HG02571 (cell line): ENCODE data around the gene ATP5F1E.

Experiments
- ATAC-seq: cut with Tn5 transposase; IDR thresholded peaks from one replicate; pipeline ENCODE4 v1.9.1; 2021; ENCODE audit warnings: mild to moderate bottlenecking, moderate library complexity; ENCODE audit not compliant: unreplicated experiment

The ATP5F1E gene

DNA sequence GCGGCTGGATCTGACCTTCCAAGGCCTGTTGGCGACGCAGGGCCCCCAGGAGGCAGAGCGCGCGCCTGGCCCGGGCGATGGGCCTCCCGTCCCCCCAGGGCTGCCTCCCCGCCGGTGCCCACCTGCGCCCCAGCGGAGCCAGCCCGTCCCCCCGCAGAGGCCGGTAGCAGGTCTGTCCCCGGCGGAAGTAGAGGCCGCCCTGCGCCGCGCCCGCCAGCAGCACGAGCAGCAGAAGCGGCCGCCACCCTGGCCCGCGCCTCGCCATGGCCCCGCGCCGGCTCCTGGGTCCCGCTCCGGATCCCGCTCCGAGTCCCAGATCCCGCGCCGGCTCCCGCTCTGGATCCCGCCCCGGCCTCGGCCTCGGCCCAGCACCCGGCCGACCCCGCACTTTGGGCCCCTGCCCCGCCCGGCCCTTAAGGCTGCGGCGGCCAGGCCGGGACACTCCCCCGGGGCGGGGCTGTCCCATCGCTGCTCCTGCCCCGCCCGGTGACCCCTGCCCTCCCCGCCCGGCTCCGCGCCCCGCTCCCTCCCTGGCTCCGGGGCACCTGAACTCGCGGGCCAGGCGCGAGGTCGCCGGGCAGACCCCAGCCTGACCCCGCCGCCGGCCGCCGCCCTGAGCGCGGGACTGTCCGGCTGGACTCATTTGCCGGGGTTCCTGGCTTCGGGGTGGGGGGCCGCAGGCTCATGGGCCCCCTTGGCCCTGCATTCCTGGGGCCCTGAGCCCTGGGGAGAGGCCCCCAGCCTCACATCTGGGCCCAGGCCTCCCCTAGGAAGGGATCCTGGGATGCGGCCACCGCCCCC lies 25.1 kb downstream of the ATP5F1E start, which contains the start of gene CTSZ:
Gene CTSZ (minus strand): TSS at position 391 of the 801 bp plus-strand sequence. CDS start 126 bp downstream, at position 265.
- peak; percentile 34 for ATAC-seq

DNA sequence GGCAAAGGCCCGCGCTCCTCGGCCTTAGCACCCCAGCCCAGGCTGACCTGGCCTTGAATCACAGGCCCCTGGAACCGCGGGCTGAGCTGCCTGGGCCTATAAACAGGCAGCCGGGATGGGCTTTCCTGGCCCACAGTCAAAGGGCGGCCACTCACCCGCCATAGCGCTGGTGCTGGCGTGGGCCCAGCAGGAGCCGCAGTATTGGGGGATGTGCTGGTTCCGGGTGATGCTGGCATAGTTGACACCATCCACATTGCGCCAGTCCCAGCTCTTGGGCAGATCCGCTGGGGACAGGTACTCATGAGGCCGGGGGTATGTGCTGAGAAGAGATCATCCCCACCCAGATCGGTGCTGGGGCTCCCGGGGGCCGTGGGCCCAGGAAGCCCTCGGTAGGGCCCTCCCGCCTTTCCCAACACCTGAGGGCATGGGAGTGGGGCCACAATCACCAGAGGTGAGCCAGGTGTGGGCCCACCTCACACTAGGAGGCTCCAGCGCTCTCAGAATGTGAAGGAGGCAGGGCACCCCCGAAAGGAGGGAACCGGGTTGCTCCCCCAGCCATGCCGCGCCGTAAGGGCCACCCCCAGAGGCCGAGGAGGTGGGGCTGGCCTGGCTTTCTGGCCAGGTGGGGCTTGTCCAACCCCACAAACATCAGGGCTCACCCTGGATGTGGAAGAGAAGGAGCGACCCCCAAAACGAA lies 25.8 kb downstream of the ATP5F1E start:
- no peak for ATAC-seq

DNA sequence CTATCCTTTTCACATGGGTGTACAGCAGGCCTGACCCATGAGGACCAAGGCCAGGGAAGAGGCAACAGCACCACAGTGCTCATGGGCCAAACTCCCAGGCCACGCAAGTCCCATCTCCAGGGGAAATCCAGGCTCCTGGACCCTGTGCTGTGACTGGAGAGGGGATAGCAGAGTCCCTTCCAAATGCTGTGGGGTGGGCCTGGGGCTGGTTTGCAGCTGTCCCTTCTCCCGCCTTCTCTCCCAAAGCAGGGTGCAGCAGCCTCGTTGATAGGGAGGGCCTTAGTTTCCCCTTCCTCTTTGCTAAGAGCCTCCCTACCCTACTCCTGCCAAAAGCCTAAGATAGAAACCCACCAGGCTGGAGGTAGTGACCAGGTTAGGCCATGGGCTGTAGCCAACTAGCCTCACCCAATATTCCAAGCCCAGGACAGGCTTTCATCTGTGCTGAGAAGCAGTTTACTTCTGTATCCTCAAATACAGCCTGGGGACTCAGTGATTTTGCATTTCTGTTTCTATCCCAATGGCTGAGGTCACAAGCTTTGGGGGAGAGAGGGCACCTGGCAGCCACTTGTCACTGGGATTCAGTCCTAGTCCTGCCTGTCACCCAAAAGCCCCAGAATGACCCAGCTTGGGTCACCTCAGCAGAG lies 26.5 kb downstream of the ATP5F1E start:
- ATAC-seq, result no peak

GRCh38 chr20:59004763-59005522 lies 27.2 kb downstream of the ATP5F1E start:
- peak; percentile 49 for ATAC-seq

DNA sequence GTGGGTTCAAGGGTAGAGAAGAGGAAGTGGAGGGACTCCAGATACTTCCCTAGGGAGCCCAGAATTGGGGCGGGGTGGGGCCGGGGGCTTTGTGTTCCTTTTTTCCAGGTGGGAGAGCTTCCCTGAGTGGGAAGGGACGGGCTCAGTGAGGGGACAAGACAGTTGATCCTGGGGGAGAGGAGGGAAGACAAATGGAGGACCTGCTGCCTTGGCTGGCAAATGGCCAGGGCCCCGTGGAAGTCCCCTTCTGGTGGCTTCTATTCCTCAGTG lies 27.7 kb downstream of the ATP5F1E start:
- no peak for ATAC-seq

DNA sequence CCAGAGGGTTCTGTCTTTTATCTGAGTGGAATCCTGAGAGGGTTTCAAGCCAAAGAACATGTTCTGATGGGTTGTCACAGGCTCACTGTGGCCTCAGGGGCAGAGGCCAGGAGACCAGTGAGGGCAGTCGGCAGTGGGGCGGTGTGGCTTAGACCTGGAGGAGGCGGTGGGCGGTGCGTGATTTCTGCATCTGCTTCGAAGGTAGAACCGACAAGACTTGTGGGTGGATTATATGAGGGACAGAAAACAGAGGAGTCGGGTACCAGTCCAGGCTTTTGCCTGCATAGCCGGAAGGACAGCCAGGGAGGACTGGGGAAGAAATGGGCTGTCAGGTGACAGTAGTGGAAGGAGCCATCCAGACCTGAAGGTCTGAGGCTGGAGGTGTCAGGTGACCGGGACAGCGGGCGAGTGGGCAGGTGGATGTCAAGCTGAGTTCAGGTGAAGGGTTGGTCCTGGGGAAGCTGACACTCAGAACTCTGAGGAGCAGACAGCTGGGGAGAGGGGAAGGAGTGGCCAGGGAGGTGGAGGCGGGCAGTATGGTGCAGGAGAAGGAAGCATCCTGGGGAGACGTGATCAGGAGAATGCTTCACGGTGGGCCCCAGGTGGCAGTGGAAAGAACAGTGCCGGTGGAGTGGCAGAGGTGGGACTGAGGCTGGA lies 28.2 kb downstream of the ATP5F1E start:
- no peak for ATAC-seq

DNA sequence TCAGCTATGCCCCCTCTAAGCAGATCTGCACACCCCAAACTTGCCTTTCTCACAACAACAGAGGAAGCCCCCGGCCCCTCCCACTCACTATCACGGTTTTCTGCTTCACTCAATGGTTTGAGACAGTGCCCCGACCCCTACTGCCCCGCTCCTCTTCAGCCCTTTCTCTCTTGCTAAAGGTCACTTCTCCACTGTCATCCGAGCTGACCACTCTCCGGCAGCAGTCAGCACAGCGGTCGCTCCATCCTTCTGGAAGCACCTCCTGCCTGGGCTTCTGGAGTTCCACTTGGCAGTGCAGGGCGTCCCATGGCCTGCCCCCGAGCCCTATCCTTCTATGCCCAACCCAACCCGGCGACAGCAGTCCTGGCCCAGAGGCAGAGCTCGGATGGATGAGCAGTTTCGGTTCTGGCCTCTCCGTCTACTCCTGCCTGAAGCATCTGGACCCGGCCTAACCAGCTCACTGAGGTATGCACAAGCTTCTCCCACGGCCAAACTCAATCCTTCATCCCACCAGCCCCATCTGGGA lies 29.2 kb downstream of the ATP5F1E start:
- no peak for ATAC-seq

DNA sequence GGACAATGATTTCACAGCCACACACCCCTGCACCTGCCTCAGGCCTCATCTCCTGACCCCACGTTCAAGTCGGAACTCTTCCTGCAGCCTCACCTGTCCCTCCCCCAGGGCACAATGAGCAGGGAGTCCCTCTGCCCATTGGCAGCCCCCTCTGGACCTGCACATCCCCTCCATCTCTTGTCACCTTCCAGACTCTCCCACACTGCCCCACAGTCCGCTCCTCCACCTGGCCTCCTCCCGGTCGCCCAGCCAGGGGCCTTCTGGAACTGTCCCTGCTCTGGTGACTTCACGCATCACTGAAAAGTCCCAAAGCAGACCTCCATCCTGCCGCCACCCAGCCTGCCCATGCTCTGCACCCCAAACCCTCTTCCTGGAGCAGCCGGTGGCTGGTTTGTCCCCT lies 29.7 kb downstream of the ATP5F1E start:
- no peak for ATAC-seq

DNA sequence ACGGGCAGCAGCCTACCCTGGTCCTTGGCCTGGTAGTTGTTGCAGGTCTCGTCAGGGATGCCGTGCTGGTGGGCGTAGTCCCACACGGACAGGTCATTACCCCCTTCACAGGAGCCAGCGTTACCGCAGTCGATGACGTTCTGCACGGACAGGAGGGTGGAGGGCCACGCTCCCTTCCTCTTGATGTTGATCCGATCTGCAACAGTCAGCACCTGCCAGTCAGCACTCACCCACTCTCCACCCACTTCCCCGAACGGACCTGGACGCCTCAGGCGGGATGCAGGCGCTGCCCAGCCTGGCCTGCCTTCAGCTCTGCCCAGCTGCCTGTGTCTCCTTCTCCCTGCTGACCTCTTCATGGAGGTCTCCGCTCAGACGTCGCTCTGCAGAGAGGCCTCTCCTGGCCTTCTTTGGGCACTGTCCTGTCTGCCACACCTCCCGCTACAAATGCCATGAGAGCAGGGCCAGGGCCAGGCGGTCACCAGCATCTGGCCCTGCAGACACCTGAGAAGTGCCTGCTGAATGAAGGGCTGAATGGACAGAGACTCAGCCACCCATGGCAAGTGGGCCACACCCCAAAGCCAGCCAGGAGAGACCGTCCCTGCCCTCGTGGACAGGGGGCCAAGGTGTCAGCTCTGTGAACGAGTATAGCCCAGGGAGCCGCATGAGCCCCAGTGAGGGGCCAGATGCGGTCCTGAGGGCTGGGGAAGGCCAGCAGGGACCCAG lies 30.5 kb downstream of the ATP5F1E start:
- no peak for ATAC-seq

- no peak for ATAC-seq
Measured at GRCh38 chr20:59001068-59001448, 31.1 kb downstream of the ATP5F1E start.

DNA sequence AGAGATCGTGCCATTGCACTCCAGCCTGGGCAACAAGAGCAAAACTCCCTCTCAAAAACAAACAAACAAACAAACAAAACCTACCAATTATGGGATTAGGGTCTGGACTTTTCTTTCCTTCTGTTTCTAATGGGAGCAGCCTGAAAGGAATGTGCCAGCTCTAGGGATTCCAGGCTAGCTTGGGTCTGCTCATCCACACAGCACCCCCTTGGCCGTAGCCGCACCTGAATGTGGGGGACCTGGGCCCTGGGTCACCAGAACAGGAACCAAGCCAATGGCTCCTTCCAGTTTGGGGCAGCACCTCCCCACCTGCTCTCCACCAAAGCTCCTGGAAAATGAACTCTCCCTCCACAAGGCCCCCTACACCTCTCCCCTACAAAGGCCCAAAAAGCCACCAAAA lies 31.8 kb downstream of the ATP5F1E start:
- no peak for ATAC-seq

DNA sequence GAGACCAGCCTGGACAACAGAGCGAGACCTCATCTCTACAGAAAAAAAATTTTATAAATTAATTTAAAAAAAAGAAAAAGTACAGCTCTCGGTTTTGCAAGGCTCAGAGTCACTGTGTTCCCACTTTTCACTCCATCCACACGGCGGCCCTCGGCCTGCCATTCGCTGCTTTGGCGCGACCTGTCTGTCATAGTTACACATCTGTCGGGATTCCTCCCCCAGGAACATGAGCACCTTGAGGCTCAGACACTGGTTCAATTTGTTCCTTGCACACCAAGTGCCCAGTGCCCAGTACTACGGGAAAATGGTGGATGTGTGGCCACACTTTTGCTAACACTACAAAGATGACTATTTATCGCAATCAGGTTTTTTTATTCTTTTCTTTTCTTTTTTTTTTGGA lies 33.5 kb downstream of the ATP5F1E start:
- no peak for ATAC-seq

DNA sequence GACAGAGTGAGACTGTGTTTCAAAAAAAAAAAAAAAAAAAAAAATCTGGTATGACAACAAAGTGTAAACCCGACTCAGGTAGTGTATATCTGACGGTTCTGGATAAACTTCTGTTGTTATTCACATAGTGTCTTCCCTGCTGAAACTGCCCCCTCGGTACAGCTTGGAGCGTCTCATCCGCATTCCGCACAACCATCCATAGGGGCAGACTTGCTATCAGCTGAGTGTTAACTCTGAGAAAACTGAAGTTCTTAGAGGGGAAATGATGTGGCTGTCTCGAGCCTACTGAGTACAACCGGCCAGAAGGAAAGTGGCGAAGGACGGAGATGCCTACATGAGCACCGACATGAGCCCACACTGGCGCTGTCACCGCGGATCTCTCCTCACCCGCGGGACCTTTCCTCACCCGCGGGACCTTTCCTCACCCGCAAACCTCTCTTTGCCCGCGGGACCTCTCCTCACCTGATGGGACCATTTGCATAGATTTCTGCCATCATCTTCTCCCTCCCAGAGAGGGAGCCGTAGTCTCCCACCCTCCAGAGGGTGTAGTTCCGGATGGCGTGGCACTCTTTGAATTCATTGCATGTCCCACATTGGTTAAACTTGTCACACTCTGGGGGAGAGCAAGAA lies 34.9 kb downstream of the ATP5F1E start:
- no peak for ATAC-seq

GRCh38 chr20:58996226-58996611 lies 35.9 kb downstream of the ATP5F1E start:
- ATAC-seq, result no peak

GRCh38 chr20:58995461-58996225 lies 36.5 kb downstream of the ATP5F1E start:
- no peak for ATAC-seq

GRCh38 chr20:58994390-58995159 lies 37.6 kb downstream of the ATP5F1E start:
- no peak for ATAC-seq

GRCh38 chr20:58993332-58994248 lies 38.5 kb downstream of the ATP5F1E start:
- no peak for ATAC-seq
